ENCODE results near the gene FAN1.
A peak's percentile ranks its signal among the peaks of the same experiment; 100 is the strongest.
"Not testable (repeated sequence)": the region's sequence is repeated elsewhere in the genome, so short reads cannot be mapped to it uniquely, and the experiment has no call there.

FAN1 gene

GRCh38 chr15:30903497-30904187, at the start of gene FAN1:
FAN1 (plus strand) TSS chr15:30903915; CDS start chr15:30904664, 749 bp downstream.
- peak; percentile 83 for DNase-seq

GRCh38 chr15:30859091-30859874, 44.4 kb upstream of the FAN1 start:
- DNase-seq: peak; percentile 20

GRCh38 chr15:30865257-30865656, 38.5 kb upstream of the FAN1 start:
- no peak for DNase-seq

GRCh38 chr15:30870681-30871080, 33.0 kb upstream of the FAN1 start:
- DNase-seq: no peak

GRCh38 chr15:30872341-30872748, 31.4 kb upstream of the FAN1 start:
- DNase-seq: no peak

- no peak for DNase-seq
Measured at GRCh38 chr15:30877070-30877469, 26.6 kb upstream of the FAN1 start.

- no peak for DNase-seq
Measured at GRCh38 chr15:30878515-30878914, 25.2 kb upstream of the FAN1 start.

GRCh38 chr15:30882849-30883433, 20.8 kb upstream of the FAN1 start:
- DNase-seq: peak; percentile 3

- DNase-seq: not testable (repeated sequence)
Measured at GRCh38 chr15:30883666-30884065, 20.0 kb upstream of the FAN1 start.

- DNase-seq: peak; percentile 11
Measured at GRCh38 chr15:30885814-30886213, 17.9 kb upstream of the FAN1 start.

GRCh38 chr15:30889196-30889595, 14.5 kb upstream of the FAN1 start:
- DNase-seq: no peak

- no peak for DNase-seq
Measured at GRCh38 chr15:30895461-30896210, 8.1 kb upstream of the FAN1 start.

GRCh38 chr15:30896211-30896606, 7.5 kb upstream of the FAN1 start:
- DNase-seq: no peak

- no peak for DNase-seq
Measured at GRCh38 chr15:30901889-30902288, 1.8 kb upstream of the FAN1 start.

GRCh38 chr15:30904812-30905211, 1.1 kb downstream of the FAN1 start:
- no peak for DNase-seq

GRCh38 chr15:30905821-30906220, 2.1 kb downstream of the FAN1 start:
- DNase-seq: no peak

GRCh38 chr15:30906366-30906765, 2.7 kb downstream of the FAN1 start:
- DNase-seq: no peak

- DNase-seq: no peak
Measured at GRCh38 chr15:30913761-30914160, 10.0 kb downstream of the FAN1 start.

GRCh38 chr15:30917013-30917412, 13.3 kb downstream of the FAN1 start:
- DNase-seq: no peak

- DNase-seq: no peak
Measured at GRCh38 chr15:30917675-30918074, 14.0 kb downstream of the FAN1 start.

GRCh38 chr15:30918366-30918765, 14.7 kb downstream of the FAN1 start:
- no peak for DNase-seq

GRCh38 chr15:30919877-30920550, 16.3 kb downstream of the FAN1 start:
- DNase-seq: no peak

- no peak for DNase-seq
Measured at GRCh38 chr15:30921106-30921505, 17.4 kb downstream of the FAN1 start.

All from fibroblast of upper back skin (primary cell).